Fibroblast of pulmonary artery (primary cell): ENCODE data around the gene ADD3.

Experiments
- DNase-seq: peaks from one replicate; pipeline ENCODE4 v3.0.0-alpha.2; 2010; ENCODE audit warnings: low read depth
- H3K4me3 ChIP-seq: replicated peaks from 2 replicates; pipeline ENCODE4 v1.5.1; 2011; ENCODE audit warnings: low read depth, mild to moderate bottlenecking, control low read depth, low read length, moderate library complexity
- TF ChIP-seq, protein P1 (sequence below): IDR thresholded peaks from 2 replicates; pipeline ENCODE4 v1.5.1; 2011; ENCODE audit warnings: mild to moderate bottlenecking, control low read depth, low read length, inconsistent platforms; ENCODE audit errors: missing control alignments

ADD3 gene

DNA sequence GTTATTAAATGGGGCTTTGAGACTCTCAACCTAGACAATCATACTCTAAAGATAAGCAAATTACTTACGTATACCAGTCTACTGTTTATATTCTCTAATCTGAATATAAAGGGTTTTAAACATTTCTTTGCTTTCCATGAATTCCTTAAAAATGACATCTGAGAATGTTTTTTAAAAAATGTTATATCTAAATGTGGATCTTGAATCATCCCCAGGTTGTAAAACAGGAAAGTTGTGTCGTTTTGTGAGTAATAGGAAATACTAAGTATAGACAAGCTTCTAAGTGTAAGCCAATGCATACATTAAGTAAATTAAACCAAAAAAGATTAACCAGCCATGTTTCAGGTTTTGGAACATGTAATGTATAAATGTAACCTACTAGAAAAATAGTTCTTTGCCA is 26.8 kb downstream of the ADD3 start:
- TF ChIP-seq, protein P1, sequence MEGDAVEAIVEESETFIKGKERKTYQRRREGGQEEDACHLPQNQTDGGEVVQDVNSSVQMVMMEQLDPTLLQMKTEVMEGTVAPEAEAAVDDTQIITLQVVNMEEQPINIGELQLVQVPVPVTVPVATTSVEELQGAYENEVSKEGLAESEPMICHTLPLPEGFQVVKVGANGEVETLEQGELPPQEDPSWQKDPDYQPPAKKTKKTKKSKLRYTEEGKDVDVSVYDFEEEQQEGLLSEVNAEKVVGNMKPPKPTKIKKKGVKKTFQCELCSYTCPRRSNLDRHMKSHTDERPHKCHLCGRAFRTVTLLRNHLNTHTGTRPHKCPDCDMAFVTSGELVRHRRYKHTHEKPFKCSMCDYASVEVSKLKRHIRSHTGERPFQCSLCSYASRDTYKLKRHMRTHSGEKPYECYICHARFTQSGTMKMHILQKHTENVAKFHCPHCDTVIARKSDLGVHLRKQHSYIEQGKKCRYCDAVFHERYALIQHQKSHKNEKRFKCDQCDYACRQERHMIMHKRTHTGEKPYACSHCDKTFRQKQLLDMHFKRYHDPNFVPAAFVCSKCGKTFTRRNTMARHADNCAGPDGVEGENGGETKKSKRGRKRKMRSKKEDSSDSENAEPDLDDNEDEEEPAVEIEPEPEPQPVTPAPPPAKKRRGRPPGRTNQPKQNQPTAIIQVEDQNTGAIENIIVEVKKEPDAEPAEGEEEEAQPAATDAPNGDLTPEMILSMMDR, result no peak
- H3K4me3 ChIP-seq, result no peak overlapping the region
- DNase-seq, result no peak

DNA sequence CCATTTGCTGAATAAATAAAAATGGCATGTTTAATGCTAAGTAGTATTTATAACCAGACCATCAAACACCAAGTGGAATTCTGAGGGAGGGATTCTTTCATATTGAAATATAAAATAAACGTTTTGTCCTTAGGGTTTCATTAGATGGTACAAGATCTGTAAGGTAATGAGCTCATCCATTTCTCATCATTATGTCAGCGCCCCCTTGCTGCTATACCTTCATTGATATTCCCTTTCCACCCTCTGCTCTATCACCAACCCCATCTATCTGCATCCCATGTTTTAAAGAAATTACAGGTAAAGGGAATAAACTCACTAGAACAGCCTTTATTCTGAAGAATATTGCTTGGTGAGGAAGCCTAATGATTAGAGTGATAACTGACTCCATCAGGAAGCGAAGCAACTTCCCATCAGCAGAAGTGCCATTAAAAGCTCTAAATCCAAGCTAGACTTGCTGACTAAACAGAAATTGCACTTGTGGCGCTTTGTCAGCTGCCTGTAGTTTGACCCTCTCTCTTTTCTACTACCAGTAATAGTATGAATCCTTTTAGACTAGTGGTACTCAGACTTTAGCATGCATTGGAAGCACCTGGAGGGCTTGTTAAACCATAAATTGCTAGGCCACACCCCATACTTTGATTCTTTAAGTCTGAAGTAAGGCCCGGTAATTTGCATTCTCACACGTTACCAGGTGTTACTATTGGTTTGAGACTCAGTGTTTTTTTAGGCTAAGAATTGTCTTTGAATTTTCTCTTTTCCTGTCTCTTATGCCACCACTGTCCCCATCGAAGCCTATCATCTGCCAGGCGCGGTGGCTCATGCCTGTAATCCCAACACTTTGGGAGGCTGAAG is 27.5 kb downstream of the ADD3 start:
- TF ChIP-seq, protein P1, result no peak
- no peak overlapping the region for H3K4me3 ChIP-seq
- no peak for DNase-seq

DNA sequence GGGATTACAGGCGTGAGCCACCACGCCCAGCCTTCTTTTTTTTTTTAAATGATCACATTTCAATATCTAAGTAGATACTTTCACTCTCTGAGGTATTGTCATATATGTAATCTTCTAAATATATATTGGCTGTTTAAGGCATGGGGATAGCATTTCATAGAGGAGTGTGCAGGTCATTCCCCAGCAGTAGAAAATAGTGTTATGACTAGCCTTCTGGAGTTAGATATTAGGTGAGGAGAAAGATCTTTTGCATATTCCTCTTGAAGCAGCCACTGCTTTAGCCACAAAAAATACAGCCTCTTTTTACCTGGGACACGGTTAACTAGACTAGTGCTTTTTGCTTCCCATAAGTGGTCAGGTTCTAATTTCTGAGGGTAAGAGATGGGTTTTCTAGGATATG is 28.9 kb downstream of the ADD3 start:
- DNase-seq, result no peak
- TF ChIP-seq, protein P1, result no peak
- no peak overlapping the region for H3K4me3 ChIP-seq

- TF ChIP-seq, protein P1, result no peak
- no peak overlapping the region for H3K4me3 ChIP-seq
- DNase-seq, result no peak
These were observed 31.5 kb downstream of the ADD3 start for GRCh38 chr10:110039254-110039653.

DNA sequence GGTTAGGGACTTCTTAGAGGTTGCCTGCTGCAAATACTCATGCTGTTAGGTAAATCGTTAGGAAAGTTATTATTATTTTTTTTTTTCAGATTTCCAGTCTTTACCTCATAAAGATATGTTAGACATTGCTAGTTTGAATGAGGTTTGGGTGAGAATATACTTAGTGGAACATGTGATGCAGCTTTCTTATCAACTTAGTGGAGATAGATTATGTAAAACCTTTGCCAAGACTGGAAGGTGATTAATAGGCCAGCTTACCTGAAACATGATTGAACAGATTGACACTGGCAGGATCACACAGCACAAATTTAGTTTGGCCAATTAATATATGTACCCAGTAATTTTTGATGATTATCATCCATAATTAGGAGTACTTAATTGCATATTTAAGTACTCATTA is 32.3 kb downstream of the ADD3 start:
- no peak for DNase-seq
- TF ChIP-seq, protein P1, result no peak
- no peak overlapping the region for H3K4me3 ChIP-seq

DNA sequence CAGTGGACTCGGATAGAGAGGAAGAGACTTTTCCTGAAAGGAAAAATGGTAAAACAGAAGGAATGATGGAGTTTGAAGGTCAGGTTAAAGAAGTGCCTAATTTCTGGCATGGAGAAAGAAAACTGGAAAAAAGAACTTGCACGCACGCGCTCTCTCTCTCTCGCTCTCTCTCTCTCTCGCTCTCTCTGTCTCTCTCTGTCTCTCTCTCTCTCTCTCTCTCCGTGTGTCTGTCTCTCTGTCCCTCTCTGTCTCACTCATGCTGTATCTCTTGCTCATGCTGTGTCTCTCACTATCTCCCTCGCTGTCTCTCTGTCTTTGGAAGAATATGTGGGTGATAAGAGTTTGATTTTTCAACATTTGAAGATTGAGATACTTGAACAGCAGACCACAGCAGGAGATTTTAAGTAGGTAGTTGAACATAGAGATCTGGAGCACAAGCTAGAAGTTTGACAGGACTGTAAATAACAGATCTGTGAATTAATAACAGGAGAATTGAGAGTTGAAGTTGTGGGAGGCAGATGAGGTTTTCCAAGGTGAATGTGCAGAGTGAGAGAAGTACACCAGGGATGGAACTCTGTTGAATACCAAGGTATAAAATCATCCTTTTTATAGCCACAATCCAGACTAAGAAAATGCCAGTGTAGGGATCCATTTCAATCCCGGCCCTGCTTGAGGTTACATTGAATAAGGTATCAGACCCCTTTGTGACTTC is 33.1 kb downstream of the ADD3 start:
- no peak for DNase-seq
- TF ChIP-seq, protein P1, result no peak
- no peak overlapping the region for H3K4me3 ChIP-seq
